ENCODE results near the gene SLC9A9. TPM values are rescaled to one million over a fixed set of nuclear protein-coding genes. Genes with fewer than 3 reads are reported as not detected.

The SLC9A9 gene
- total RNA-seq, 1 donor from 2014 or later, result 20.4 TPM

DNA sequence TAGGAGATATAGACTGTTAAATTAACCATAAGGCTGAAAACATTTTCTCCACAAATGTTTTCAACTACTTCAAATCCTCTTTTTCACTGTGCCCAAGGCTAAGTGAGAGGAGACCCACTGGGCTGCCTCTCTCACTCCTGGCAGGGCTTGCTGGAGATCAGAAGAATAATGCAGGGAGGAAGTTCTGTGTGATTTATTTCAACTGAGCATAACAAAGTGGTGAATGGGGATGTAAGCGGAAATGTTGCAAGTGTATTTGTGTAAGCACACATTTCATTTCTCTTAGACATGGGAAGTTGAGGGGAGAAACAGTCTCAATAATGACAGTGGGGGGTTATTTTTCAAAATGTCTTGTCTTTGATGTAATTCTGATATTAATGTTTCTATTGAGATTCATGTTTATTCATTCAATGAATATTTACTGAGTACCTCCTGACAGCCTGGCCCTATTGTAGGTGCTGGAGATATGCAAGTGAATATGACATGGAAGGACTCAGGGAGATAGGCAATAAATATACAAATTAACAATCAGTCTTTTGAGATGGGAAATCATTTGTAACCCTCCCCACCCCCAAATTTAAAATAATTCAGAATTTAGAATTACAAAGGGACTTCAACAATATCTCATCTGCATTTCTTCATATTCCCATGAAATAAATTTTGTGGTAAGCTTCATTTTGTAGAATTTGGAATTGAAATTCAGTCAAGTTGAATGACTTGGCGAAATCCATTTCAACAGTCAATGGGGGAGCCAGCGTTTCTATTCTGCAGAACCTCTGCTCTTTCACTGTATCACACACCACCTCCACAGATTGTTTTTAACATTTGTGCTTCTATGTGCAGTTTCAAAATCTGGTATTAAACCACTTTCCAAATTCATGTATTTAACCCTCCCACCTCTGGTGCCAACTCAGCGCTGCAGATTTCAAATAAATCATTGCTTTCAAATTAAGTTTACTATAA is 247.2 kb downstream of the SLC9A9 start:
- no peaks in the 10 kb centered on the region for H3K4me1 ChIP-seq (ENCODE audit: control insufficient read depth in 3 of 3, insufficient read depth in 3 of 3, low read length in 3 of 3)
- no peaks in the 10 kb centered on the region for H3K36me3 ChIP-seq (ENCODE audit: control insufficient read depth in 3 of 3, insufficient read depth in 3 of 3, low read length in 3 of 3)
- H3K27ac ChIP-seq (ENCODE audit: low read depth, low read length), result no peak overlapping the region
- H3K9ac ChIP-seq (ENCODE audit: low read depth in 1 of 3, low read length in 3 of 3), result no peak overlapping the region
- H3K27me3 ChIP-seq (ENCODE audit: control insufficient read depth in 3 of 3, insufficient read depth in 3 of 3, low read length in 3 of 3), result no peaks in the 10 kb centered on the region
- H3K9me3 ChIP-seq (ENCODE audit: control insufficient read depth in 3 of 3, low read length in 3 of 3), result no peaks in the 10 kb centered on the region
- H3K4me3 ChIP-seq (ENCODE audit: low read length in 3 of 3), result no peak overlapping the region

DNA sequence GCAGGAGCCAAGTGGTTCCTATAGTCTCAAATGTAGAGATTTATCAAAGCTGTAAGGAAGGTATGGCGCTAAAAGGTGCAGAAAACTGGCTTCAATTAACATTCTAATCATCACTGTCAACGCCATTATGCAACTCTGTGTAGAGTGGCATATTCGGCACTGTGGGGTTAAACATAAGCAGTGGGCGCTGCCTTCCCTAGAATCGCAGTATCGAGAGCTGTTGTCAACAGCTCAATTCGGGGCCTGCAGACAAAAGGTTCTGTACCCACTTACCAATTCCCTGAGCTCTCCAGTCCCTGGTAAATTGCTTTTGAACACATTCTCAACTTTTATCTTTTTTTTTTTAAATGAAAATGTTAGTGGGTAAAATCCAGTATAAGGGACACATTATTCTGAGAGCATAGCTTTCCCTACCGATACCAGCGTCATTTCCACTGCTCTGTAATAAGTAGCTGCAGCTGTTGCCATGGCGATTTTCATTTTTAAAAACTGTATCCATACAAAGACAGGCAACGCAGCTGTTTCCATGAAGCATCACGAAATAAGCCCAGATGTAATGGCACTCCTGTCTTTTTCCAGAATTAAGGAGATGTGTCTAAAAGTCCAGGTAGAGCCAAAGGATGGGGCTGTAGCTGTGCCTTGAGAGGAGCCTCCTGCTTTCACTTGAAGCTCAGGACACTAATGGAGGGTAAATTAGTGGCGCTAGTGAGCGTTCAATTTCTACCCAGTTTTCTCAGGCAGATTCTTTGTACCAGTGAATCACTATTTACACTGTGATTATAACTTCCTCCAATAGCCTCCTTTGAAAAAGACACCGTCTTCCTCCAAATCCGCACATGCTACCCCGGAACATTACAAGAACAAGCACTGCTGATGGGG is 250.3 kb downstream of the SLC9A9 start:
- Histone ChIP-seq H3K27me3 (ENCODE audit: control insufficient read depth in 3 of 3, insufficient read depth in 3 of 3, low read length in 3 of 3) (no peaks in the 10 kb centered on the region), H3K4me3 (ENCODE audit: low read length in 3 of 3) (no peak overlapping the region), H3K27ac (ENCODE audit: low read depth, low read length) (no peak overlapping the region), H3K36me3 (ENCODE audit: control insufficient read depth in 3 of 3, insufficient read depth in 3 of 3, low read length in 3 of 3) (no peaks in the 10 kb centered on the region), H3K9ac (ENCODE audit: low read depth in 1 of 3, low read length in 3 of 3) (no peak overlapping the region), H3K4me1 (ENCODE audit: control insufficient read depth in 3 of 3, insufficient read depth in 3 of 3, low read length in 3 of 3) (no peaks in the 10 kb centered on the region), H3K9me3 (ENCODE audit: control insufficient read depth in 3 of 3, low read length in 3 of 3) (no peaks in the 10 kb centered on the region)

DNA sequence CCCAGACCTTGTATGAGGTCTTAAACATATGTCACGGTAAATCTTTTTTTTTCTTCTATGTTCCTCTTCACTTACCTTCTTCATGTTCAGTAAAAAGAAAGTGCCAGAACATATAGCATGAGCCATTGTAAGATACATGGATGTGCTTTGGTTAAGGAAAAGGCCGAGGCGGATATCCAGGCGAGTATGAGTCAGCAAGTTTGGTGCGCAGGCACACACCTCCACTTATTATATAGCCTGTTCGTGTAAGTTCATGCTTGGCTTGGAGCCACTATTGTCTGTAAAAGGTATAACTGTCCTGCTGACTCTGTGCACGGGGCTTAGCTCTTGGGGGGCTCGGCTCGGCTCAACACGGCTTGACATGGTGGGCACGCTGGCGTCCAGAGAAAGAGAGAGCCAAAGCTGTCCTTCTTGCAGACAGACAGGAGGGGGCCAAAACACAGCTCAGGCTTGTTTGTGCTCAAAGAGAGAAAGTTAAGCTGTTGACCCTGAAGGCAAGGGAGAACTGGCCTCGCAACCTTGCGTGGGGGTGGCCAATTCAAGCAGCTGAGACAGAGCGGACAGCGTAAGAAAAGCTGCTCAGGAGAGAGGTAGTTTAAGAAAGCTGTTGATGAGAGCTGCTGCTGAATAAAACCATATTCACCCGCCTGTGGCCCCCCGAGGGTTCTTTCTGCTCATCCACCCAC is 251.2 kb downstream of the SLC9A9 start:
- Histone ChIP-seq H3K36me3 (ENCODE audit: control insufficient read depth in 3 of 3, insufficient read depth in 3 of 3, low read length in 3 of 3) (no peaks in the 10 kb centered on the region), H3K27ac (ENCODE audit: low read depth, low read length) (no peak overlapping the region), H3K4me3 (ENCODE audit: low read length in 3 of 3) (no peak overlapping the region), H3K27me3 (ENCODE audit: control insufficient read depth in 3 of 3, insufficient read depth in 3 of 3, low read length in 3 of 3) (no peaks in the 10 kb centered on the region), H3K9me3 (ENCODE audit: control insufficient read depth in 3 of 3, low read length in 3 of 3) (no peaks in the 10 kb centered on the region), H3K9ac (ENCODE audit: low read depth in 1 of 3, low read length in 3 of 3) (no peak overlapping the region), H3K4me1 (ENCODE audit: control insufficient read depth in 3 of 3, insufficient read depth in 3 of 3, low read length in 3 of 3) (no peaks in the 10 kb centered on the region)

- Histone ChIP-seq H3K9me3 (ENCODE audit: control insufficient read depth in 3 of 3, low read length in 3 of 3) (no peaks in the 10 kb centered on the region), H3K36me3 (ENCODE audit: control insufficient read depth in 3 of 3, insufficient read depth in 3 of 3, low read length in 3 of 3) (no peaks in the 10 kb centered on the region), H3K27me3 (ENCODE audit: control insufficient read depth in 3 of 3, insufficient read depth in 3 of 3, low read length in 3 of 3) (no peaks in the 10 kb centered on the region), H3K9ac (ENCODE audit: low read depth in 1 of 3, low read length in 3 of 3) (no peak overlapping the region), H3K4me3 (ENCODE audit: low read length in 3 of 3) (no peak overlapping the region), H3K4me1 (ENCODE audit: control insufficient read depth in 3 of 3, insufficient read depth in 3 of 3, low read length in 3 of 3) (no peaks in the 10 kb centered on the region), H3K27ac (ENCODE audit: low read depth, low read length) (no peak overlapping the region)
Measured at GRCh38 chr3:143595456-143596077, 252.7 kb downstream of the SLC9A9 start.

DNA sequence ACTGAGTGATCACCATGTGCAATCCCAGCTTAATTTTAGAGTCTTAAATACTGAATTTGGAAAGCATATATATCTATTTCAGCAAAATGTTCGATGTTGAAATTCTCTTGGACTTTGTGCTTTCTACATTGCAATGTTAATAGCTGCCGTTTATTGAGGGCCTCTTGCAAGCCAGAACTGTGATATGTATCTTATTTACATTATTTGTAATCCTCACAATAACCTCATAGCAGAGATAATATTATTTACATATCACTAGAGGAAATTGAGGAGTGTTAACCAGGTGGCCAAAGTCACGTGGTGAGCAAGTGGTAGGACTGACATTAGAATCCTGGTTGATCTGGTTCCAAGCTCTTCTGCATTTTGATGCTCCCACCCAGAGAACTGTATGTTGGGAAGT is 254.1 kb downstream of the SLC9A9 start:
- Histone ChIP-seq H3K4me1 (ENCODE audit: control insufficient read depth in 3 of 3, insufficient read depth in 3 of 3, low read length in 3 of 3) (no peaks in the 10 kb centered on the region), H3K27ac (ENCODE audit: low read depth, low read length) (no peak overlapping the region), H3K4me3 (ENCODE audit: low read length in 3 of 3) (no peak overlapping the region), H3K9ac (ENCODE audit: low read depth in 1 of 3, low read length in 3 of 3) (no peak overlapping the region), H3K9me3 (ENCODE audit: control insufficient read depth in 3 of 3, low read length in 3 of 3) (no peaks in the 10 kb centered on the region), H3K36me3 (ENCODE audit: control insufficient read depth in 3 of 3, insufficient read depth in 3 of 3, low read length in 3 of 3) (no peaks in the 10 kb centered on the region), H3K27me3 (ENCODE audit: control insufficient read depth in 3 of 3, insufficient read depth in 3 of 3, low read length in 3 of 3) (no peaks in the 10 kb centered on the region)

- H3K4me3 ChIP-seq (ENCODE audit: low read length in 3 of 3), result no peak overlapping the region
- H3K9ac ChIP-seq (ENCODE audit: low read depth in 1 of 3, low read length in 3 of 3), result no peak overlapping the region
- no peaks in the 10 kb centered on the region for H3K27me3 ChIP-seq (ENCODE audit: control insufficient read depth in 3 of 3, insufficient read depth in 3 of 3, low read length in 3 of 3)
- H3K36me3 ChIP-seq (ENCODE audit: control insufficient read depth in 3 of 3, insufficient read depth in 3 of 3, low read length in 3 of 3), result no peaks in the 10 kb centered on the region
- no peak overlapping the region for H3K27ac ChIP-seq (ENCODE audit: low read depth, low read length)
- no peaks in the 10 kb centered on the region for H3K9me3 ChIP-seq (ENCODE audit: control insufficient read depth in 3 of 3, low read length in 3 of 3)
- no peaks in the 10 kb centered on the region for H3K4me1 ChIP-seq (ENCODE audit: control insufficient read depth in 3 of 3, insufficient read depth in 3 of 3, low read length in 3 of 3)
Measured at GRCh38 chr3:143590660-143591059, 257.6 kb downstream of the SLC9A9 start.

- H3K9me3 ChIP-seq (ENCODE audit: control insufficient read depth in 3 of 3, low read length in 3 of 3), result no peaks in the 10 kb centered on the region
- no peaks in the 10 kb centered on the region for H3K27me3 ChIP-seq (ENCODE audit: control insufficient read depth in 3 of 3, insufficient read depth in 3 of 3, low read length in 3 of 3)
- H3K27ac ChIP-seq (ENCODE audit: low read depth, low read length), result no peak overlapping the region
- no peak overlapping the region for H3K9ac ChIP-seq (ENCODE audit: low read depth in 1 of 3, low read length in 3 of 3)
- H3K4me3 ChIP-seq (ENCODE audit: low read length in 3 of 3), result no peak overlapping the region
- no peaks in the 10 kb centered on the region for H3K4me1 ChIP-seq (ENCODE audit: control insufficient read depth in 3 of 3, insufficient read depth in 3 of 3, low read length in 3 of 3)
- peaks cover 0 to 3% (median 0%) of the 10 kb centered on the region in 3 donors for H3K36me3 ChIP-seq (ENCODE audit: control insufficient read depth in 3 of 3, insufficient read depth in 3 of 3, low read length in 3 of 3)
Measured at GRCh38 chr3:143586576-143586975, 261.7 kb downstream of the SLC9A9 start.

GRCh38 chr3:143585720-143586456 is 262.4 kb downstream of the SLC9A9 start:
- Histone ChIP-seq H3K4me1 (ENCODE audit: control insufficient read depth in 3 of 3, insufficient read depth in 3 of 3, low read length in 3 of 3) (no peaks in the 10 kb centered on the region), H3K9ac (ENCODE audit: low read depth in 1 of 3, low read length in 3 of 3) (no peak overlapping the region), H3K4me3 (ENCODE audit: low read length in 3 of 3) (no peak overlapping the region), H3K9me3 (ENCODE audit: control insufficient read depth in 3 of 3, low read length in 3 of 3) (no peaks in the 10 kb centered on the region), H3K27me3 (ENCODE audit: control insufficient read depth in 3 of 3, insufficient read depth in 3 of 3, low read length in 3 of 3) (no peaks in the 10 kb centered on the region), H3K36me3 (ENCODE audit: control insufficient read depth in 3 of 3, insufficient read depth in 3 of 3, low read length in 3 of 3) (peaks cover 0 to 3% (median 0%) of the 10 kb centered on the region in 3 donors), H3K27ac (ENCODE audit: low read depth, low read length) (no peak overlapping the region)

DNA sequence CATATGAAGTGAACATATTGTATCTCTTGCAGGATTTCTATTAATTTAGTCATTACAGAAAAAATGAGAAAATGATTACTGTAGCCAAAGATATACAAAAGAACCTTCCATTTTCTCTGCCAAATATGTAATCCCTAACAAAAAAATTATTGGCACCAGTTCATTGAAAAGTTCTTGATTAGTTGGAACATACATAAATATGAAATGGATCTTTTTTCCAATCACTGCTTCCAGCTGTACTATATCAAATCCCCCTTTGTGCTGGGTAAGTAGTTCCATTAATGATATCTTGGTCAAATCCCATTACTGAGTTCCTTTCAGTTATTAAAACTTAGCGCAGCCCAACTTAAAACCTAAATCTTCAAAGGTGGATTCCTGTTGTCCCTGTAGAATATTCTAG is 263.8 kb downstream of the SLC9A9 start:
- H3K4me3 ChIP-seq (ENCODE audit: low read length in 3 of 3), result no peak overlapping the region
- no peaks in the 10 kb centered on the region for H3K27me3 ChIP-seq (ENCODE audit: control insufficient read depth in 3 of 3, insufficient read depth in 3 of 3, low read length in 3 of 3)
- no peak overlapping the region for H3K9ac ChIP-seq (ENCODE audit: low read depth in 1 of 3, low read length in 3 of 3)
- H3K27ac ChIP-seq (ENCODE audit: low read depth, low read length), result no peak overlapping the region
- H3K9me3 ChIP-seq (ENCODE audit: control insufficient read depth in 3 of 3, low read length in 3 of 3), result no peaks in the 10 kb centered on the region
- H3K4me1 ChIP-seq (ENCODE audit: control insufficient read depth in 3 of 3, insufficient read depth in 3 of 3, low read length in 3 of 3), result no peaks in the 10 kb centered on the region
- H3K36me3 ChIP-seq (ENCODE audit: control insufficient read depth in 3 of 3, insufficient read depth in 3 of 3, low read length in 3 of 3), result peaks cover 0 to 3% (median 0%) of the 10 kb centered on the region in 3 donors
